DMS153 treated with DMSO at 0.1 percent for 48 hours (cell line): ENCODE data around the gene MACROH2A2.
"Not testable (repeated sequence)": the region's sequence is repeated elsewhere in the genome, so short reads cannot be mapped to it uniquely, and the experiment has no call there.

Source experiments
- DNase-seq: peaks from one replicate; lab custom pipeline; 2025; ENCODE audit not compliant: unreplicated experiment; lab: John Stamatoyannopoulos, UW

Gene MACROH2A2

GRCh38 chr10:70147259-70147625, 94.6 kb downstream of the MACROH2A2 start:
- DNase-seq = no peak

DNA sequence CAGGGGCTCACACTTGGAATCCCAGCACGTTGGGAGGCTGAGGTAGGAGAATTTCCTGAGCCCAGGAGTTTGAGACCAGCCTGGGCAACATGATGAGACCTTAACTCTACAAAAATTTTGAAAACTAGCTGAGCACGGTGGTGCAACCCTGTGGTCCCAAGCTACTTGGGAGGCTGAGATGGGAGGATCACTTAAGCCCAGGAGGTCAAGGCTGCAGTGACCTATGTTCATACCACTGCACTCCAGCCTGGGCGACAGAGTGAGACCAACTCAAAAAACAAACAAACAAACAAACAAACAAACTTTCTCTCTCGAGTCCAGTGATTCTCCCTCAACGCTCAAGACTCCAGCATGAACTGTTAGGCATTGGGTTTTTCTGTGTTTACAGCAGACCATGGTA, 95.9 kb downstream of the MACROH2A2 start:
- no peak for DNase-seq

- DNase-seq = no peak
These were observed 102.7 kb downstream of the MACROH2A2 start for GRCh38 chr10:70155255-70155838.

GRCh38 chr10:70158113-70158512, 105.5 kb downstream of the MACROH2A2 start:
- DNase-seq = no peak

DNA sequence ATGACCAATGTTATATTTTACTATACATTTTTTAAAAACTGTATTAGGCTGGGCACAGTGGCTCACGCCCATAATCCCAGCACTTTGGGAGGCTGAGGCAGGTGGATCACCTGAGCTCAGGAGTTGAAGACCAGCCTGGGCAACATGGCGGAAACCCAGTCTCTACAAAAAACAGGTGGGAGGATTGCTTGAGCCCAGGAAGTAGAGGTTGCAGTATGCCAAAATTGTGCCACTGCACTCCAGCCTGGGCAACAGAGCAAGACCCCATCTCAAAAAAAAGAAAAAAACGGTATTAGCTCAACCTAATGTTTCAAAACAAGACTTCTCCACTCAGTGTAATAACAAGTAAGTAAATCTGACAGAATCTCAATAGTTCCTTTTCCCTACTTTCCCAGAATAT, 106.7 kb downstream of the MACROH2A2 start:
- not testable (repeated sequence) for DNase-seq

- no peak for DNase-seq
These were observed 108.2 kb downstream of the MACROH2A2 start for GRCh38 chr10:70160798-70161197.
